Naive thymus-derived CD8-positive, alpha-beta T cell (primary cell): ENCODE results near the gene IGBP1. TPM values are rescaled to one million over a fixed set of nuclear protein-coding genes. Genes with fewer than 3 reads are reported as not detected.
"Not testable (repeated sequence)": the region's sequence is repeated elsewhere in the genome, so short reads cannot be mapped to it uniquely, and the experiment has no call there.

ENCODE experiments used
- ATAC-seq, 2 donors: fragments of 150-1000 bp; cut with Tn5 transposase in 1 of 2; sonication (Bioruptor Pico), chemical (Tn5 transposase) in 1 of 2; 1 replicate in 1 of 2; 2 replicates in 1 of 2; pipeline ENCODE4 v1.10.0; 2021; ENCODE audit warnings: mild to moderate bottlenecking in 2 of 2, moderate library complexity in 2 of 2
- POLR2A ChIA-PET: fragments of 350-600 bp; sonication (Branson Sonifier 250); formaldehyde crosslinking; loops from one replicate; lab custom pipeline; 2021; ENCODE audit warnings: antibody characterized with exemption; lab: Charles Lee
- DNase-seq, 10 donors: peaks; one replicate each; pipeline versions ENCODE4 v3.0.0 to v3.0.0-alpha.2; 2020 to 2022
- H3K27ac Mint-ChIP-seq, 10 donors: one replicate each; pipeline ENCODE4 v1.8.0; 2020 to 2022; ENCODE audit warnings: mild to moderate bottlenecking in 10 of 10, mixed read lengths in 10 of 10, moderate library complexity in 4 of 10, inconsistent platforms in 1 of 10
- H3K27me3 Mint-ChIP-seq, 5 donors: one replicate each; pipeline ENCODE4 v1.8.0; 2021 to 2022; ENCODE audit warnings: mixed read lengths in 5 of 5
- H3K36me3 Mint-ChIP-seq, 3 donors: one replicate each; pipeline ENCODE4 v1.8.0; 2020 to 2022; ENCODE audit warnings: mixed read lengths in 3 of 3, mild to moderate bottlenecking in 2 of 3, inconsistent platforms in 1 of 3
- H3K4me1 Mint-ChIP-seq, 4 donors: one replicate each; pipeline ENCODE4 v1.8.0; 2021 to 2022; ENCODE audit warnings: mixed read lengths in 4 of 4
- H3K4me3 Mint-ChIP-seq, 10 donors: one replicate each; pipeline ENCODE4 v1.8.0; 2020 to 2022; ENCODE audit warnings: mild to moderate bottlenecking in 10 of 10, mixed read lengths in 10 of 10, moderate library complexity in 6 of 10, inconsistent platforms in 1 of 10
- H3K9me3 Mint-ChIP-seq, 9 donors: one replicate each; pipeline ENCODE4 v1.8.0; 2020 to 2022; ENCODE audit warnings: mixed read lengths in 9 of 9, mild to moderate bottlenecking in 3 of 9, inconsistent platforms in 1 of 9, moderate library complexity in 1 of 9
- polyA plus RNA-seq, 3 donors: library from polyadenylated mRNA; unstranded; fragments of 300-500 nt; fragmentation: Illumina TruSeq; gene quantifications; one replicate each; pipeline ENCODE4 v1.2.3, GENCODE V29; 2021
- total RNA-seq, 8 experiments: library from RNA in 2 of 8; stranded (reverse) in 2 of 8; gene quantifications; one replicate each; pipeline ENCODE4 v1.2.3 and lab custom pipeline; 2021 to 2026

IGBP1 gene
- total and polyA plus RNA-seq, 5 experiments from 2014 or later = 57.6 to 65.1 (median 62.1) TPM

DNA sequence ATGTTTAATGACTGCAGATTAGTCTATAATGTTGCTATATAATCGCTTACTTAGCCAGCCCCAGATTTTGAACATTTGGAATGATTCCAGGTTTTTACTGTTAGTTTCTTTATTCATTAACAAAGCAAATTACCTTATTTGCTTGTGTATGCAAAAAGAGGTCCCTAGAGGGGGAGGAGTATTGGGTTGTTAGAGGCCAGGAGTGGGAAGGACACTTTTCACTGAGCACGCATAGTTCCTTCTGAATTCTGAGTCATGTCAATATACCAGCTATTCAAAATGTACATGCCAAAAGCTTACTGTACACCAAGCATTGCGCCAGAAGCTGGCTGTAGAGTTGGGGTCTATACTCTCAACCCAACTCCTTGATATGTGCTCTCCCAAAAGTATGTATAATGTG, 39.0 kb downstream of the IGBP1 start:
- Mint-ChIP-seq H3K27ac (no peak overlapping the region), H3K36me3 (peaks cover 0 to 4% (median 0%) of the 10 kb centered on the region in 3 donors), H3K4me1 (peaks cover 0 to 6% (median 1%) of the 10 kb centered on the region in 4 donors), H3K4me3 (no peak overlapping the region), H3K27me3 (no peaks in the 10 kb centered on the region), H3K9me3 (no peaks in the 10 kb centered on the region)
- no peak for ATAC-seq
- POLR2A ChIA-PET = no interaction called here
- no peak for DNase-seq

DNA sequence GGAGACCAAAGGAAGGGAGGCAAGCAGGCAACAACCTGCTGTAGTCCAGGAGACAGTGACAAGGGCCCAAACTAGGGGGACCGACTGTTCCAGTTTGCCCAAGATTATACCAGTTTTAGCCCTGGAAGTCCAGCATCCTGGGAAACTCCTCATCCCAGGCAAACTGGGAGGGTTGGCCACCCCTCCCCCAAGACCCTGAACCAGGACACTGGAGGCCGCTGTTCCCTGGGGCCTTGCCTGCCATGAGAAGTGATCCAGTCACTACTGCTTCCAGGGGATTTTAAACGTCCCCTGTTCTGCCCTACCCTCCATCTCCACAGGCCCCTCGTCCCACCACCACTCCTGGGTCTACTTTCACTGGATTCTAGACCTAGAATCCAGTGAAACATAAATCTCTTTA, 39.7 kb downstream of the IGBP1 start:
- no peaks in the 10 kb centered on the region for H3K27me3 Mint-ChIP-seq
- POLR2A ChIA-PET = no interaction called here
- H3K36me3 Mint-ChIP-seq = no peaks in the 10 kb centered on the region
- DNase-seq (no peak), ATAC-seq (no peak)
- peaks cover 0 to 6% (median 1%) of the 10 kb centered on the region in 4 donors for H3K4me1 Mint-ChIP-seq
- no peak overlapping the region for H3K27ac Mint-ChIP-seq
- no peaks in the 10 kb centered on the region for H3K9me3 Mint-ChIP-seq
- no peak overlapping the region for H3K4me3 Mint-ChIP-seq

- Mint-ChIP-seq H3K9me3 (no peaks in the 10 kb centered on the region), H3K36me3 (no peaks in the 10 kb centered on the region), H3K27me3 (peaks cover 0 to 2% (median 0%) of the 10 kb centered on the region in 5 donors), H3K4me1 (peaks cover 0 to 6% (median under 1%) of the 10 kb centered on the region in 4 donors), H3K27ac (no peak overlapping the region), H3K4me3 (no peak overlapping the region)
- no peak for DNase-seq
- POLR2A ChIA-PET = no interaction called here
- ATAC-seq = no peak
Observed at GRCh38 chrX:70174754-70175153, 41.5 kb downstream of the IGBP1 start.

- no peaks in the 10 kb centered on the region for H3K9me3 Mint-ChIP-seq
- DNase-seq (no peak), ATAC-seq (no peak)
- H3K4me1 Mint-ChIP-seq = peaks cover 0 to 6% (median under 1%) of the 10 kb centered on the region in 4 donors
- no peak overlapping the region for H3K27ac Mint-ChIP-seq
- H3K4me3 Mint-ChIP-seq = no peak overlapping the region
- H3K36me3 Mint-ChIP-seq = no peaks in the 10 kb centered on the region
- POLR2A ChIA-PET = no interaction called here
- H3K27me3 Mint-ChIP-seq = peaks cover 0 to 2% (median 0%) of the 10 kb centered on the region in 5 donors
Observed at GRCh38 chrX:70175338-70175737, 42.1 kb downstream of the IGBP1 start.

DNA sequence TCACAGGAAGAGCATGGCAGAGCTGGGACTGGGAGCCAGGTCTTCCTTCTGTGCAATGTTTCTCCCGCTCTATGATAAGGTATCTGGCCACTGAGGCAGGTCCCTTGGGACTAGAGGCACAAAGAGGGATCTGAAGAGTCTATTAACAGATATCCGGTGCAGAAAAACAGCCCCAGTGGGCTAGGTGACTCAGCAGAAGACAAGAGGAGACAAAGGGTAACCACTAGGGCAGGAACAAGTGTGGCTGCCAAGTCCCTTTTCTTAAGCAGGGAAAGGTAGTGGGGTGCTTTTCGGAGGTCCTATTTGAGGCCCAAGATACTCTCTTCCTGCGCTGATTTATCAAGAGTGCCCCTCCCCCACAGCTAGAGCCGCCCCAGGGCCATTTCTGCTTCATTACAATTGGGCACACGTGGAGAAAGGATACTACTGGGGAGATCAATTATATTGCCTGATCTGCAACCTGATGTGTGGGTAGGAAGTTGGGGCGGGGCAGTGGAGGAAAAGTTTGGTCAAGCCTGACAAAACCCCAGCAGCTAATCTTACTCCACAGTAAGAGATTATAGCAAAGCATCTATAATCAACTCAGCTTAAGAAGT, 43.8 kb downstream of the IGBP1 start, which contains the start of gene DGAT2L6:
Gene DGAT2L6 (plus strand): TSS at position 546 of the 596 bp plus-strand sequence. CDS start 100 bp downstream, outside the sequence.
- Mint-ChIP-seq H3K27me3 (peaks cover 0 to 2% (median 0%) of the 10 kb centered on the region in 5 donors), H3K4me1 (peaks cover 0 to 6% (median under 1%) of the 10 kb centered on the region in 4 donors), H3K4me3 (no peak within 1 kb of the TSS), H3K36me3 (no peaks in the 10 kb centered on the region), H3K27ac (no peak within 1 kb of the TSS), H3K9me3 (no peaks in the 10 kb centered on the region)
- POLR2A ChIA-PET = interaction anchor here (0.7 kb wide), 1 partner anchor 7 kb away, joined by 3 read pairs; no protein-coding TSS in a partner anchor
- no peak for ATAC-seq
- DNase-seq = no peak

DNA sequence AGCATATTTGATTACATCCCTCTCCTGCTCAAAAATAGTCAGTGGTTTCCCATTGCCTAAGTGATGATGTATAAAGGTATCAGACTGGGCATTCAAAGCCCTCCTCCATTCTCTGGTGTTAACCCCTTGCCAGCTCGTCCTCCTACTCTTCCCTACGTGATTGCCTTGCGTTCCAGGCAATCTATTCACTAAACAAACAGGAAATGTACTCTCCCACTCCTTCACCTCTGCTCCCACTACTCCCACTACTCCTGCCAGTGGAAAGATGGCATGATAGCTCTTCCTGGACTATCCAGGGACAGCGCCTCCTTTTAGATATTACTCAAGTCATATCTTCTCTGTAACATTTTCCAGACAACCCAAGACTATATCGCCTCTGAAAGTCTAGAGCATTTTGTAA, 49.8 kb downstream of the IGBP1 start:
- no peak for DNase-seq
- H3K4me3 Mint-ChIP-seq = no peak overlapping the region
- H3K27me3 Mint-ChIP-seq = peaks cover 2 to 20% (median 5%) of the 10 kb centered on the region in 5 donors
- no peak overlapping the region for H3K27ac Mint-ChIP-seq
- no peak for ATAC-seq
- H3K36me3 Mint-ChIP-seq = no peaks in the 10 kb centered on the region
- H3K9me3 Mint-ChIP-seq = no peaks in the 10 kb centered on the region
- POLR2A ChIA-PET = no interaction called here
- no peaks in the 10 kb centered on the region for H3K4me1 Mint-ChIP-seq

DNA sequence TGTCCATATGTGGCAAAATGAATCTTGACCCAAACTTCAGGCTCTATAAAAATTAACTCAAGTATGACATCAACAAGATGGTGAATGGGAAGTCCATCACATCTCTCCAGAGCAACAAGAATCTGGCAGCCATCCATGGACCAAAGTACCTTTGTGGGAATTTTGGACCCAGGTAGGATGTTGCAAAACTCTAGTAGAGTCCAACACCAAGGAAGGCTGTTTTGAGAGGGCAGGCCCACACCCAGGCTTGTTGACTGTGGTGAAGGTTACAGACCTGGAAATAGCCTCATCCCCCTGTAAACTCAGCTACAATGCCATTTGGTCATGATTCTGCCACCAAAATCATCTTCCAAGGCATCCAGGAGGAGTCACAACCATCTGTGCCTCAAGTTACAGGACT, 57.0 kb downstream of the IGBP1 start:
- H3K27me3 Mint-ChIP-seq = peaks cover 2 to 15% (median 7%) of the 10 kb centered on the region in 5 donors
- H3K36me3 Mint-ChIP-seq = peaks cover 0 to 11% (median 10%) of the 10 kb centered on the region in 3 donors
- H3K27ac Mint-ChIP-seq = no peak overlapping the region
- peaks cover 0 to 13% (median 6%) of the 10 kb centered on the region in 9 donors for H3K9me3 Mint-ChIP-seq
- POLR2A ChIA-PET = no interaction called here
- no peak for ATAC-seq
- H3K4me3 Mint-ChIP-seq = no peak overlapping the region
- no peak for DNase-seq
- H3K4me1 Mint-ChIP-seq = no peaks in the 10 kb centered on the region

- H3K27ac Mint-ChIP-seq = peak overlapping the region in 1 of 10 donors; percentile 43
- ATAC-seq (peak; percentile 82 to 85), DNase-seq (peak; percentile 19 to 71 (median 60))
- no peaks in the 10 kb centered on the region for H3K9me3 Mint-ChIP-seq
- no peaks in the 10 kb centered on the region for H3K36me3 Mint-ChIP-seq
- peak overlapping the region in 1 of 10 donors; percentile 64 for H3K4me3 Mint-ChIP-seq
- POLR2A ChIA-PET = interaction anchor here (0.8 kb wide), 1 partner anchor 237 kb away, joined by 3 read pairs; no protein-coding TSS in a partner anchor
- peaks cover 1 to 6% (median 3%) of the 10 kb centered on the region in 4 donors for H3K4me1 Mint-ChIP-seq
- peaks cover 0 to 1% (median 0%) of the 10 kb centered on the region in 5 donors for H3K27me3 Mint-ChIP-seq
Observed at GRCh38 chrX:70196961-70197720, 63.9 kb downstream of the IGBP1 start.

DNA sequence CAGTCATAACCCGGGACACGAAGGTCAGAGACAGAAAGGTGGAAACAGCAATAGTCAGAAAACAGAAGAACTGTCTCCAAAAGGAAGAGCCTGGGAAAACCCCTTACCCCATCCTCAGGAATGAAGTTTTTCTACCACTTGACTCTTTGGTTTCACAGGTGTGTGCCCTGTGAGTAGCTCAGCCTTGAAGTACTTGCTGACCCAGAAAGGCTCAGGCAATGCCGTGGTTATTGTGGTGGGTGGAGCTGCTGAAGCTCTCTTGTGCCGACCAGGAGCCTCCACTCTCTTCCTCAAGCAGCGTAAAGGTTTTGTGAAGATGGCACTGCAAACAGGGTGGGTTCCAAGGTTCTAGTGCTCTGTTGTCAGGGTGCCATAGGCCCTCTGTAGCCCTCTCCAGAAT, 68.5 kb downstream of the IGBP1 start:
- Mint-ChIP-seq H3K4me3 (no peak overlapping the region), H3K4me1 (peaks cover 1 to 6% (median 3%) of the 10 kb centered on the region in 4 donors), H3K27me3 (peaks cover 0 to 3% (median 1%) of the 10 kb centered on the region in 5 donors), H3K27ac (no peak overlapping the region), H3K9me3 (no peaks in the 10 kb centered on the region), H3K36me3 (no peaks in the 10 kb centered on the region)
- ATAC-seq (no peak), DNase-seq (no peak)
- POLR2A ChIA-PET = no interaction called here

DNA sequence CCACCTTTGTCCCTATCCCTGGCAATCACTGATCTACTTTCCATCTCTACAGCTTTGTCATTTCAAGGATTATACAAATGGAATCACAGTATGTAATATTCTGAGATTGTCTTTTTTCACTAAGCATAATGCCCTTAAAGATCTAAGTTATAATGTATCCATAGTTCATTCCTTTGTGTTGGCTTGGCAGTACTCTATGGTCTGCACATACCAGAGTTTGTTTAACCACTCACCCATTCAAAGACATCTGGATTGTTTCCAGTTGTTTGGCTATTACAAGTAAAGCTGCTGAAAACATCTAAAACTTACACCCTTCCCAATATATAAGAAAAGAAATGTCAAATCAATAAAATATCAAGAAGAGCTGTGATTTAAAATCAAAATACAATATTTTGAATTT, 75.2 kb downstream of the IGBP1 start:
- H3K27ac Mint-ChIP-seq = no peak overlapping the region
- H3K9me3 Mint-ChIP-seq = peaks cover 0 to 9% (median 0%) of the 10 kb centered on the region in 9 donors
- H3K36me3 Mint-ChIP-seq = peaks cover 0 to 4% (median 0%) of the 10 kb centered on the region in 3 donors
- DNase-seq = no peak
- H3K27me3 Mint-ChIP-seq = peaks cover 0 to 3% (median 0%) of the 10 kb centered on the region in 5 donors
- no peak for ATAC-seq
- POLR2A ChIA-PET = no interaction called here
- H3K4me3 Mint-ChIP-seq = no peak overlapping the region
- H3K4me1 Mint-ChIP-seq = no peaks in the 10 kb centered on the region

DNA sequence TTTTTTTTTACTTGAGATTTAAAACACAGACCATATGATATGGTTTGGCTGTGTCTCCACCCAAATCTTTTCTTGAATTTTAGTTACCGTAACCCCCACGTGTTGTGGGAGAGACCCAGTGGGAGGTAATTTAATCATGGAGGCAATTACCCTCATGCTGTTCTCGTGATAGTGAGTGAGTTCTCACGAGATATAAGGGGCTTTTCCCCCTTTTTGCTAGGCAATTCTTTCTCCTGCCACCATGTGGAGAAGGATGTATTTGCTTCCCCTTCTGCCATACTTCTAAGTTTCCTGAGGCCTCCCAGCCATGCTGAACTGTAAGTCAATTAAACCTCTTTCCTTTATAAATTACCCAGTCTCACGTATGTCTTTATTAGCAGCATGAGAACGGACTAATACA, 76.3 kb downstream of the IGBP1 start:
- H3K4me1 Mint-ChIP-seq, H3K9me3 Mint-ChIP-seq, ATAC-seq, DNase-seq, POLR2A ChIA-PET, H3K27ac Mint-ChIP-seq, H3K36me3 Mint-ChIP-seq, H3K27me3 Mint-ChIP-seq, H3K4me3 Mint-ChIP-seq: not testable (repeated sequence)
